WI38 (cell line): ENCODE results near the gene RAB20.

Experiments
- H3K4me3 ChIP-seq: 2 replicates; pipeline ENCODE4 v1.5.1; 2011; ENCODE audit warnings: low read depth, mild to moderate bottlenecking, control low read depth, low read length
- TF ChIP-seq, protein P1 (sequence below): IDR thresholded peaks from 2 replicates; pipeline ENCODE4 v1.5.1; 2012; ENCODE audit warnings: low read depth, mild to moderate bottlenecking, control low read depth, low read length

The RAB20 gene

DNA sequence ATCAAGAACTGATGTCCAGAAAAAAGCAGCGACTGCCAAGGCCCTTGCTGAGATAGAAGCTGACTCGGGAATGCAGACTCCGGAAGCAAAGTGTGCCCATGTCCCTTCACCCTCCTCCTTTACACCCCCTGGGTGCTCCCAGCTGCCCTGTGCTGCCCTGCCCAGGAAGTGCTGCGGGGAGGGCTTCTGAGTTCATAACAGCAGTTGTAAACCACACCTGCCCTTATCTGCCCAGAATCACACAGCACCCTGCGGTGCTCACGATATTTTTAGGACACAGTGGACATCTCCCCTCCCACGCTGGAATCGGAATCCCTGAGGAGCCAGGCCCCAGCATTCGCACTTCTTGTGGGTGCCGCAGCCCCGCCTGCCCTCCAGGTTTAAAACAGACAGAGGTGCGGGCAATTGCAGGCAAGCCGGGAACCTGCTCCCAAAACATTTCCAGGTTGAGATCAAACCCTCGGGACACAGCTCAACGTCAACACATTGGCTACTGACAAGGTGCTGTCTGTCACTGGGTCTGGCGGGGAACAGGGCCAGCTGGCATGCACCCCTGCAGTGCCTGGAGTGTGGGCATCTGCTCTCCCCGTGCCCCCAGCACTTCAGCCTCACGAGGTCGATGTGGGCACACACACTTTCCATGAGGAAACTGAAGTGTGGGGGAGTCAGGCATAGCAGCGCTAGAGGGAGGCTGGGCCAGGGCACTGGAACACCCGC is 36.8 kb downstream of the RAB20 start:
- TF ChIP-seq, protein P1, sequence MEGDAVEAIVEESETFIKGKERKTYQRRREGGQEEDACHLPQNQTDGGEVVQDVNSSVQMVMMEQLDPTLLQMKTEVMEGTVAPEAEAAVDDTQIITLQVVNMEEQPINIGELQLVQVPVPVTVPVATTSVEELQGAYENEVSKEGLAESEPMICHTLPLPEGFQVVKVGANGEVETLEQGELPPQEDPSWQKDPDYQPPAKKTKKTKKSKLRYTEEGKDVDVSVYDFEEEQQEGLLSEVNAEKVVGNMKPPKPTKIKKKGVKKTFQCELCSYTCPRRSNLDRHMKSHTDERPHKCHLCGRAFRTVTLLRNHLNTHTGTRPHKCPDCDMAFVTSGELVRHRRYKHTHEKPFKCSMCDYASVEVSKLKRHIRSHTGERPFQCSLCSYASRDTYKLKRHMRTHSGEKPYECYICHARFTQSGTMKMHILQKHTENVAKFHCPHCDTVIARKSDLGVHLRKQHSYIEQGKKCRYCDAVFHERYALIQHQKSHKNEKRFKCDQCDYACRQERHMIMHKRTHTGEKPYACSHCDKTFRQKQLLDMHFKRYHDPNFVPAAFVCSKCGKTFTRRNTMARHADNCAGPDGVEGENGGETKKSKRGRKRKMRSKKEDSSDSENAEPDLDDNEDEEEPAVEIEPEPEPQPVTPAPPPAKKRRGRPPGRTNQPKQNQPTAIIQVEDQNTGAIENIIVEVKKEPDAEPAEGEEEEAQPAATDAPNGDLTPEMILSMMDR: no peak
- no peak overlapping the region for H3K4me3 ChIP-seq

DNA sequence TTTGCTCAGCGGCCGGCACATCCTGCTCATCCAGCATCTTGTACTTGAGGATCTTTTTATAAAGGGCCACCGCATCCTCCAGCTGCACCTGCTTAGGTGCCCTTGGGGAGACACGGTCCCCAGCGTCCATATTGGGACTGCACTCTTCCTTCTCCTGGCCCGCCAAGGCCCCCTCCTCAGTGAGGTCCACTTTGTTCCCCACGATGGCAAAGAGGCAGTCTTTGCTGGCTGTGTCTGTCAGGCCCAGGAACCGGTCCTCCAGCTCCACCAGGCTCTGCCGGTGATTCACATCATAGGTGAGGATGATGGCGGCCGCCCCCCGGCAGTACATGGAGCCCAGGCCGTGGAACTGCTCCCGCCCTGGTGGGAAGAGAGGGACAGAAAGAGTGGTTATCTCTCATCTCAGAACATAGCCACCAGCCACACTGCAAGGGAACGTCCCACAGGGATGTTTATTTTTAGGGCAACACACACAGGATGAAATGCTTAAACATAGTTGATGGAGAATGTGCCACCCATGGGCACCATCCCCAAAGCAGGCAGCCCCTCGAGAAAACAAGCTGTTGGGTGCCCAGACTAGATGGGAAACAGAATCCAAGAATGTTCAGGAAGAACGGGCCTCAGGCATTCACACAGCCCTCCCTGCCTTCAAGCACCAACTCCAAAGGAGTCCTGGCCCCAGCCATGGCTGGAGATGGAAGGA is 37.5 kb downstream of the RAB20 start:
- no peak overlapping the region for H3K4me3 ChIP-seq
- TF ChIP-seq, protein P1: no peak

DNA sequence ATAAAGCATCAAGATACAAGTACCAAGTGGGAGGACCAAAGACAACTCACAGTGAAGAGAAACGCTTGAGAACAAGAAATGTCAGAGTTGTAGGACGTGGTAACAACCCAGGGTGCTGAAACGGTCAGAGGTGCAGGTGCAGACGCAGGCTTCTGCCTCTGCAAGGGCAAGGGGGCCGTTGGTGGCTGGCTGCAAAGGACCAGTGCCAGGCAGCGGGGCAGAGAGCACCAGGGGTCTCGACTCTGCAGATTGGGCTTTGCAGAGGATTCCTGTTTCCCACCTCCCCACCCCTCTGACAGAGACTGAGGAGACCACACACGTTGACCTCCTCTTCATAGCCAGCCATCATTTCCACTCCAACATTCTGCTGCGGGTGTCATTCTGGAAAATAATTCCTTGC is 38.3 kb downstream of the RAB20 start:
- TF ChIP-seq, protein P1: no peak
- no peak overlapping the region for H3K4me3 ChIP-seq

DNA sequence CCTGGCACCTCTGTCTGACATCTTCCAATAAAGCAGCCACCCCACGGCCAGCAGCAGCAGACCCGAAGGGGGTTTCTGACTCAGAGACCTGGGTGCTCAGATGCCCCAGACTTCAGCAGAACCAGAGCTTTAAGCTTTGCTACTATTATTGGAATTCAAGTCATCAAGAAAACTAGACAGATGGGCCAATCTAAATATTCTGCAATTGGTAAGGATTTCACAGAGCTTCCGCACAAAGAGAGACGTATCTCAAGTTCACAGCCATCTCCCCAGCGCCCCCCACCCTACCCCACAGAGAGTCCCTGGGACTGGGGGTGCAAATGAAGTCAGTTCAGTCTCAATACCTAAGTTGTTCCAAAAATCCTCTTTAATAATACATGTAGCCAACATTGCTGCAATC is 38.8 kb downstream of the RAB20 start:
- H3K4me3 ChIP-seq: no peak overlapping the region

DNA sequence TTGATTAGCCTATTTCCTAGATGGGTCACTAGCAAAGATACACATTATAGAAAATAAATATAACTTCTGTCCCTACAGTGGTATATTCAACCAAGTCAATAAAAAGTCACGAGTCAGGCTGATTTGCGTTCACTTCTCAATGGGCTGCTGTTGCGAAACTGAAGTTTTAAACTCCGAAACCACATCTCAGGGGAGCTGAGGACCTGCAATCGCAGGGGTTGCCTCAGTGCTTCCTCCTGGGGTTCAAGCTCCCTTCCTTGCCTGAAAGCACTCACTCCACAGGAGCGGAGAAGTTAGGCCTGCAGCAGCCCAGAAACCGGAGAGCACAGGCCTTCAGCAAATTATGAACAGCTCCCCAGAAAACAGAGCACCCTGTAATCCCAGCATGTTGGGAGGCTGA is 39.6 kb downstream of the RAB20 start:
- TF ChIP-seq, protein P1: no peak
- no peak overlapping the region for H3K4me3 ChIP-seq

More for the DNA sequence above, 38.8 kb downstream of the RAB20 start:
- TF ChIP-seq, protein P1: no peak

DNA sequence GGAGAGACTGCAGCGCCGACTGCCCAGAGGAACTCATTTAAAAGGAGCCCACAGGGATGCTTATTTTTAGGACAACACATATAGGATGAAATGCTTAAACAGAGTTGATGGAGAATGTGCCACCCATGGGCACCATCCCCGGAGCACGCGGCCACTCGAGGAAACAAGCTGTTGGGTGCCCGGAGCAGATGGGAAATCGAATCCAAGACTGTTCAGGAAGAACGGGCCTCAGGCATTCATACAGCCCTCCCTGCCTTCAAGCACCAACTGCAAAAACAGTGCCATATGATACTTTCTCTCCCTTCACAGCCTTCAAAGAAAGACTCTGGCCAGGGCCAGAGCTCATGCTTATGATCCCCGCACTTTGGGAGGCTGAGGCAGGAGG is 40.2 kb downstream of the RAB20 start:
- TF ChIP-seq, protein P1: no peak
- no peak overlapping the region for H3K4me3 ChIP-seq
